WTC11 (cell line): ENCODE measurements around the gene TEX9.

Experiments
- ATF3 ChIP-seq: sonication (generic); formaldehyde crosslinking; conservative IDR thresholded peaks from 2 replicates; pipeline ENCODE4 v1.8.1; 2022; ENCODE audit warnings: mild to moderate bottlenecking, missing genetic modification reagents
- CREB1 ChIP-seq: sonication (generic); formaldehyde crosslinking; IDR thresholded peaks from 2 replicates; pipeline ENCODE4 v1.8.0; 2023; ENCODE audit warnings: mild to moderate bottlenecking, missing genetic modification reagents
- ETV6 ChIP-seq: sonication (generic); formaldehyde crosslinking; IDR thresholded peaks from 2 replicates; pipeline ENCODE4 v1.8.1; 2022; ENCODE audit warnings: mild to moderate bottlenecking, missing genetic modification reagents
- HMGA2 ChIP-seq: fragments of 250-450 bp; sonication (Bioruptor Pico); IDR thresholded peaks from 2 replicates; pipeline ENCODE4 v1.4.0; 2021; ENCODE audit warnings: mild to moderate bottlenecking, moderate library complexity
- JUN ChIP-seq: sonication (generic); formaldehyde crosslinking; IDR thresholded peaks from 2 replicates; pipeline ENCODE4 v1.8.0; 2023; ENCODE audit warnings: mild to moderate bottlenecking, missing genetic modification reagents
- NFATC4 ChIP-seq: fragments of 250-450 bp; sonication (Bioruptor Pico); IDR thresholded peaks from 2 replicates; pipeline ENCODE4 v1.9.0; 2021; ENCODE audit warnings: mild to moderate bottlenecking
- TEAD4 ChIP-seq: sonication (generic); formaldehyde crosslinking; IDR thresholded peaks from 2 replicates; pipeline ENCODE4 v1.8.0; 2022; ENCODE audit warnings: mild to moderate bottlenecking, missing genetic modification reagents
- ZNF121 ChIP-seq: sonication (generic); formaldehyde crosslinking; IDR thresholded peaks from 2 replicates; pipeline ENCODE4 v1.8.0; 2023; ENCODE audit warnings: missing genetic modification reagents
- ZNF317 ChIP-seq: sonication (generic); formaldehyde crosslinking; IDR thresholded peaks from 2 replicates; pipeline ENCODE4 v1.8.1; 2023; ENCODE audit warnings: low read depth, mild to moderate bottlenecking, moderate library complexity, missing genetic modification reagents, borderline replicate concordance
- ZNF532 ChIP-seq: fragments of 250-450 bp; sonication (Bioruptor Pico); IDR thresholded peaks from 2 replicates; pipeline ENCODE4 v1.9.0; 2021; ENCODE audit warnings: mild to moderate bottlenecking, borderline replicate concordance
- TF ChIP-seq, protein P1 (sequence below): fragments of 200-600 bp; IDR thresholded peaks from 2 replicates; pipeline ENCODE4 v1.8.0; 2022; ENCODE audit warnings: antibody characterized with exemption
- TF ChIP-seq, protein P2 (sequence below): sonication (generic); formaldehyde crosslinking; IDR thresholded peaks from 2 replicates; pipeline ENCODE4 v1.8.0; 2022; ENCODE audit warnings: mild to moderate bottlenecking, missing genetic modification reagents
- TF ChIP-seq, protein P3 (sequence below): sonication (generic); formaldehyde crosslinking; IDR thresholded peaks from 2 replicates; pipeline ENCODE4 v1.8.1; 2022; ENCODE audit warnings: low read depth, mild to moderate bottlenecking, moderate library complexity, missing genetic modification reagents, borderline replicate concordance

GRCh38 chr15:56351957-56352506 lies 13.2 kb upstream of the TEX9 start:
- TF ChIP-seq, protein P1, sequence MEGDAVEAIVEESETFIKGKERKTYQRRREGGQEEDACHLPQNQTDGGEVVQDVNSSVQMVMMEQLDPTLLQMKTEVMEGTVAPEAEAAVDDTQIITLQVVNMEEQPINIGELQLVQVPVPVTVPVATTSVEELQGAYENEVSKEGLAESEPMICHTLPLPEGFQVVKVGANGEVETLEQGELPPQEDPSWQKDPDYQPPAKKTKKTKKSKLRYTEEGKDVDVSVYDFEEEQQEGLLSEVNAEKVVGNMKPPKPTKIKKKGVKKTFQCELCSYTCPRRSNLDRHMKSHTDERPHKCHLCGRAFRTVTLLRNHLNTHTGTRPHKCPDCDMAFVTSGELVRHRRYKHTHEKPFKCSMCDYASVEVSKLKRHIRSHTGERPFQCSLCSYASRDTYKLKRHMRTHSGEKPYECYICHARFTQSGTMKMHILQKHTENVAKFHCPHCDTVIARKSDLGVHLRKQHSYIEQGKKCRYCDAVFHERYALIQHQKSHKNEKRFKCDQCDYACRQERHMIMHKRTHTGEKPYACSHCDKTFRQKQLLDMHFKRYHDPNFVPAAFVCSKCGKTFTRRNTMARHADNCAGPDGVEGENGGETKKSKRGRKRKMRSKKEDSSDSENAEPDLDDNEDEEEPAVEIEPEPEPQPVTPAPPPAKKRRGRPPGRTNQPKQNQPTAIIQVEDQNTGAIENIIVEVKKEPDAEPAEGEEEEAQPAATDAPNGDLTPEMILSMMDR: no peak
- TF ChIP-seq ETV6 (CRISPR knock-in tag) (no peak), JUN (CRISPR knock-in tag) (no peak), TEAD4 (CRISPR knock-in tag) (no peak), CREB1 (CRISPR knock-in tag) (no peak), ZNF317 (CRISPR knock-in tag) (no peak), HMGA2 (no peak), ZNF121 (no peak), ATF3 (CRISPR knock-in tag) (no peak), NFATC4 (no peak), ZNF532 (no peak)
- TF ChIP-seq, protein P2, sequence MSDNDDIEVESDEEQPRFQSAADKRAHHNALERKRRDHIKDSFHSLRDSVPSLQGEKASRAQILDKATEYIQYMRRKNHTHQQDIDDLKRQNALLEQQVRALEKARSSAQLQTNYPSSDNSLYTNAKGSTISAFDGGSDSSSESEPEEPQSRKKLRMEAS: no peak
- TF ChIP-seq, protein P3, sequence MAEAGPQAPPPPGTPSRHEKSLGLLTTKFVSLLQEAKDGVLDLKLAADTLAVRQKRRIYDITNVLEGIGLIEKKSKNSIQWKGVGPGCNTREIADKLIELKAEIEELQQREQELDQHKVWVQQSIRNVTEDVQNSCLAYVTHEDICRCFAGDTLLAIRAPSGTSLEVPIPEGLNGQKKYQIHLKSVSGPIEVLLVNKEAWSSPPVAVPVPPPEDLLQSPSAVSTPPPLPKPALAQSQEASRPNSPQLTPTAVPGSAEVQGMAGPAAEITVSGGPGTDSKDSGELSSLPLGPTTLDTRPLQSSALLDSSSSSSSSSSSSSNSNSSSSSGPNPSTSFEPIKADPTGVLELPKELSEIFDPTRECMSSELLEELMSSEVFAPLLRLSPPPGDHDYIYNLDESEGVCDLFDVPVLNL (CRISPR knock-in tag): no peak
